GM18511 (cell line): ENCODE measurements around the gene ADGRD1.

Experiments
- ATAC-seq: cut with Tn5 transposase; IDR thresholded peaks from one replicate; pipeline ENCODE4 v1.9.1; 2021; ENCODE audit warnings: mild to moderate bottlenecking, moderate library complexity; ENCODE audit not compliant: unreplicated experiment

ADGRD1 gene

GRCh38 chr12:131130311-131130911 lies 176.7 kb downstream of the ADGRD1 start:
- no peak for ATAC-seq

GRCh38 chr12:131131077-131131807 lies 177.5 kb downstream of the ADGRD1 start:
- ATAC-seq = no peak

GRCh38 chr12:131131808-131132117 lies 178.1 kb downstream of the ADGRD1 start:
- no peak for ATAC-seq

- peak; percentile 81 for ATAC-seq
Observed at GRCh38 chr12:131132118-131132892, 178.6 kb downstream of the ADGRD1 start.

- ATAC-seq = no peak
Observed at GRCh38 chr12:131133015-131133905, 179.6 kb downstream of the ADGRD1 start.

- no peak for ATAC-seq
Observed at GRCh38 chr12:131133994-131134393, 180.3 kb downstream of the ADGRD1 start.

- no peak for ATAC-seq
Observed at GRCh38 chr12:131134523-131135310, 181.0 kb downstream of the ADGRD1 start.

- ATAC-seq = no peak
Observed at GRCh38 chr12:131135311-131135785, 181.6 kb downstream of the ADGRD1 start.

GRCh38 chr12:131135786-131136538 lies 182.3 kb downstream of the ADGRD1 start:
- ATAC-seq = no peak

GRCh38 chr12:131136539-131136872 lies 182.8 kb downstream of the ADGRD1 start:
- no peak for ATAC-seq

- no peak for ATAC-seq
Observed at GRCh38 chr12:131137009-131137835, 183.5 kb downstream of the ADGRD1 start.

- no peak for ATAC-seq
Observed at GRCh38 chr12:131137836-131138637, 184.3 kb downstream of the ADGRD1 start.

- no peak for ATAC-seq
Observed at GRCh38 chr12:131138638-131139362, 185.1 kb downstream of the ADGRD1 start.

- ATAC-seq = no peak
Observed at GRCh38 chr12:131139363-131140068, 185.8 kb downstream of the ADGRD1 start.

- no peak for ATAC-seq
Observed at GRCh38 chr12:131140069-131140435, 186.3 kb downstream of the ADGRD1 start.

- no peak for ATAC-seq
Observed at GRCh38 chr12:131140697-131141096, 187.0 kb downstream of the ADGRD1 start.

GRCh38 chr12:131141514-131141913 lies 187.8 kb downstream of the ADGRD1 start:
- ATAC-seq = no peak
